Sigmoid colon (tissue), 7 donors: ENCODE measurements around the gene CCIN. TPM values are rescaled to one million over a fixed set of nuclear protein-coding genes. Genes with fewer than 3 reads are reported as not detected.
A peak's percentile ranks its signal among the peaks of the same experiment; 100 is the strongest.

Source experiments
- DNase-seq: peaks from one replicate; pipeline ENCODE4 v3.0.0-alpha.2; 2019
- H3K27ac ChIP-seq, 4 donors: fragments of 200-600 bp; sonication (generic); one replicate each; pipeline ENCODE4 v1.5.1; 2016 to 2019; ENCODE audit warnings: mild to moderate bottlenecking in 1 of 4
- H3K27me3 ChIP-seq, 3 donors: fragments of 200-600 bp; sonication (generic); one replicate each; pipeline ENCODE4 v1.5.1; 2019; ENCODE audit warnings: mild to moderate bottlenecking in 1 of 3
- H3K36me3 ChIP-seq, 4 donors: fragments of 200-600 bp; sonication (generic); one replicate each; pipeline ENCODE4 v1.5.1; 2016 to 2019
- H3K4me1 ChIP-seq, 4 donors: fragments of 200-600 bp; sonication (generic); one replicate each; pipeline ENCODE4 v1.5.1; 2017 to 2019
- H3K4me3 ChIP-seq, 4 donors: fragments of 200-600 bp; sonication (generic); one replicate each; pipeline ENCODE4 v1.5.1; 2017 to 2019; ENCODE audit warnings: mild to moderate bottlenecking in 2 of 4, moderate library complexity in 1 of 4
- H3K9me3 ChIP-seq, 4 donors: fragments of 200-600 bp in 3 of 4; sonication (generic) in 3 of 4; one replicate each; pipeline versions ENCODE4 v1.5.1 to v1.6.1; 2013 to 2019
- CTCF ChIP-seq, 4 experiments: fragments of 450-650 bp in 3 of 4; fragments of 200-600 bp in 1 of 4; IDR thresholded peaks; one replicate each; pipeline ENCODE4 v1.5.1; 2016 to 2019; ENCODE audit warnings: antibody characterized with exemption in 4 of 4, mild to moderate bottlenecking in 3 of 4, moderate library complexity in 2 of 4
- EP300 ChIP-seq, 4 donors: sonication (generic); formaldehyde crosslinking; IDR thresholded peaks; one replicate each; pipeline ENCODE4 v1.6.1; 2017; ENCODE audit warnings: antibody characterized with exemption in 4 of 4
- POLR2A ChIP-seq, 2 donors: fragments of 450-650 bp; IDR thresholded peaks; one replicate each; pipeline ENCODE4 v1.6.1; 2016; ENCODE audit warnings: antibody characterized with exemption in 2 of 2, mild to moderate bottlenecking in 2 of 2, moderate library complexity in 2 of 2
- POLR2AphosphoS5 ChIP-seq, 4 donors: sonication (generic); formaldehyde crosslinking; IDR thresholded peaks; one replicate each; pipeline ENCODE4 v1.6.1; 2017; ENCODE audit warnings: antibody characterized with exemption in 4 of 4
- WGBS, 2 donors: extraction: QIAGEN DNeasy Blood & Tissue Kit; methylation state at CpG; one replicate each; pipeline ENCODE4 v1.1.7; 2013; 5-methylcytosine and 5-hydroxymethylcytosine counted together
- intact Hi-C: fragments of 100-400 bp; cut with DNase I; formaldehyde crosslinking; loops from one replicate; pipeline ENCODE4 v1.15.1; 2023
- polyA plus RNA-seq, 3 donors: library from polyadenylated mRNA; stranded (reverse); fragments of 200-250 nt; gene quantifications; one replicate each; pipeline ENCODE4 v1.2.3, GENCODE V29; 2013
- total RNA-seq, 4 donors: library from RNA; depleted of rRNA; stranded (reverse); fragments of >200 nt; gene quantifications; one replicate each; pipeline ENCODE4 v1.1.0, GENCODE V29; 2016
- donor health status: healthy with polysubstance abuse.
- donor health status: Bipolar disorder and iron deficiency.
- donor health status: healthy.

The CCIN gene
- total and polyA plus RNA-seq, 7 donors = 0.07 to 2.5 (median 0.83) TPM; not detected in 3

GRCh38 chr9:36187414-36187813, 18.2 kb downstream of the CCIN start:
- no peak for DNase-seq
- Histone ChIP-seq H3K4me3 (no peak overlapping the region), H3K4me1 (peaks cover 0 to 18% (median 15%) of the 10 kb centered on the region in 4 donors), H3K27me3 (no peaks in the 10 kb centered on the region), H3K36me3 (no peaks in the 10 kb centered on the region), H3K27ac (no peak overlapping the region), H3K9me3 (no peaks in the 10 kb centered on the region)
- intact Hi-C loops = no loop called here
- TF ChIP-seq POLR2AphosphoS5 (IDR thresholded peaks at IDR 0.05) (no peak), CTCF (IDR thresholded peaks at IDR 0.05) (no peak), EP300 (IDR thresholded peaks at IDR 0.05) (no peak), POLR2A (IDR thresholded peaks at IDR 0.05) (no peak)

- 94 to 95% methylated on average over 5 of the region's 5 CpGs for WGBS, 2 donors
- Histone ChIP-seq H3K36me3 (no peaks in the 10 kb centered on the region), H3K4me1 (peaks cover 0 to 26% (median 22%) of the 10 kb centered on the region in 4 donors), H3K9me3 (no peaks in the 10 kb centered on the region), H3K27ac (no peak overlapping the region), H3K4me3 (no peak overlapping the region), H3K27me3 (no peaks in the 10 kb centered on the region)
- peak; percentile 21 for DNase-seq
- intact Hi-C loops = no loop called here
- no peak for TF ChIP-seq CTCF (IDR thresholded peaks at IDR 0.05)
- TF ChIP-seq POLR2AphosphoS5 (IDR thresholded peaks at IDR 0.05) = no peak
Observed at GRCh38 chr9:36188212-36188611, 19.0 kb downstream of the CCIN start.

- WGBS, 2 donors = 3 to 11% methylated on average over 9 of the region's 9 CpGs
- peaks cover 0 to 44% (median 40%) of the 10 kb centered on the region in 4 donors for H3K4me1 ChIP-seq
- intact Hi-C loops = loop anchor here (2.0 to 5.0 kb wide), 5 partner anchors 53 to 297 kb away; partner anchors contain the start of genes GLIPR2 and GNE
- DNase-seq = peak; percentile 53
- H3K9me3 ChIP-seq = no peaks in the 10 kb centered on the region
- no peaks in the 10 kb centered on the region for H3K36me3 ChIP-seq
- peak overlapping the region; percentile 86 to 98 (median 90) for H3K4me3 ChIP-seq
- peak overlapping the region; percentile 90 to 95 (median 92) for H3K27ac ChIP-seq
- H3K27me3 ChIP-seq = no peaks in the 10 kb centered on the region
- TF ChIP-seq CTCF (IDR thresholded peaks at IDR 0.05) (no peak), POLR2AphosphoS5 (IDR thresholded peaks at IDR 0.05) (no peak), POLR2A (IDR thresholded peaks at IDR 0.05) (no peak), EP300 (IDR thresholded peaks at IDR 0.05) (no peak)
Observed at GRCh38 chr9:36189976-36190375, 20.8 kb downstream of the CCIN start.

- Histone ChIP-seq H3K27me3 (no peaks in the 10 kb centered on the region), H3K36me3 (no peaks in the 10 kb centered on the region), H3K9me3 (no peaks in the 10 kb centered on the region), H3K4me3 (peak within 1 kb of the TSS; percentile 86 to 98 (median 90)), H3K27ac (peak within 1 kb of the TSS; percentile 90 to 95 (median 92)), H3K4me1 (peaks cover 0 to 46% (median 41%) of the 10 kb centered on the region in 4 donors)
- DNase-seq = peak; percentile 99
- WGBS, 2 donors = 0% methylated on average over 68 of the region's 68 CpGs
- intact Hi-C loops = loop anchor here (2.0 to 5.0 kb wide), 5 partner anchors 54 to 297 kb away; partner anchors contain the start of genes GLIPR2 and GNE
- peak; percentile 22 to 53 (median 48) for TF ChIP-seq CTCF (IDR thresholded peaks at IDR 0.05)
- TF ChIP-seq POLR2A (IDR thresholded peaks at IDR 0.05) = peak; percentile 72 to 91
- TF ChIP-seq EP300 (IDR thresholded peaks at IDR 0.05) = no peak
- peak; percentile 87 to 98 (median 96) for TF ChIP-seq POLR2AphosphoS5 (IDR thresholded peaks at IDR 0.05)
Observed at GRCh38 chr9:36190388-36191289, 21.5 kb downstream of the CCIN start, which contains the start of gene CLTA. TSS of gene CLTA (plus strand) at chr9:36190921. CDS start at chr9:36191057, 136 bp downstream.
